HG03520 (cell line): ENCODE data around the gene LRRC41.
A peak's percentile ranks its signal among the peaks of the same experiment; 100 is the strongest.

ENCODE experiments used
- ATAC-seq: cut with Tn5 transposase; IDR thresholded peaks from one replicate; pipeline ENCODE4 v1.9.1; 2021; ENCODE audit warnings: mild to moderate bottlenecking, moderate library complexity; ENCODE audit not compliant: unreplicated experiment

LRRC41 gene

GRCh38 chr1:46288485-46289133 lies 14.8 kb downstream of the LRRC41 start:
- ATAC-seq = no peak

- ATAC-seq = no peak
Measured at GRCh38 chr1:46285730-46286477, 17.5 kb downstream of the LRRC41 start.

GRCh38 chr1:46284597-46285564 lies 18.5 kb downstream of the LRRC41 start:
- ATAC-seq = no peak

- no peak for ATAC-seq
Measured at GRCh38 chr1:46284058-46284457, 19.4 kb downstream of the LRRC41 start.

GRCh38 chr1:46281021-46281420 lies 22.4 kb downstream of the LRRC41 start:
- ATAC-seq = no peak

- ATAC-seq = no peak
Measured at GRCh38 chr1:46280092-46280491, 23.3 kb downstream of the LRRC41 start.

- no peak for ATAC-seq
Measured at GRCh38 chr1:46278807-46279206, 24.6 kb downstream of the LRRC41 start.

- ATAC-seq = no peak
Measured at GRCh38 chr1:46277658-46278373, 25.6 kb downstream of the LRRC41 start.

GRCh38 chr1:46275030-46275337 lies 28.4 kb downstream of the LRRC41 start:
- no peak for ATAC-seq

GRCh38 chr1:46274225-46275029 lies 29.0 kb downstream of the LRRC41 start:
- ATAC-seq = no peak

- no peak for ATAC-seq
Measured at GRCh38 chr1:46268578-46268977, 34.8 kb downstream of the LRRC41 start.

- no peak for ATAC-seq
Measured at GRCh38 chr1:46263146-46263545, 40.3 kb downstream of the LRRC41 start.

GRCh38 chr1:46262508-46262907 lies 40.9 kb downstream of the LRRC41 start:
- ATAC-seq = no peak

- no peak for ATAC-seq
Measured at GRCh38 chr1:46256523-46256922, 46.9 kb downstream of the LRRC41 start.

- ATAC-seq = no peak
Measured at GRCh38 chr1:46254668-46255067, 48.7 kb downstream of the LRRC41 start.

- ATAC-seq = no peak
Measured at GRCh38 chr1:46248122-46248920, 55.1 kb downstream of the LRRC41 start.

GRCh38 chr1:46247436-46248121 lies 55.8 kb downstream of the LRRC41 start, which contains the start of gene RAD54L:
TSS of gene RAD54L (plus strand) at chr1:46247763. CDS start at chr1:46248406, 643 bp downstream.
- ATAC-seq = peak; percentile 94
